Hepatic stellate cell (primary cell): ENCODE data around the gene EVI5.
"Not testable (repeated sequence)": the region's sequence is repeated elsewhere in the genome, so short reads cannot be mapped to it uniquely, and the experiment has no call there.

Experiments
- DNase-seq: peaks from one replicate; pipeline ENCODE4 v3.0.0; 2011; ENCODE audit warnings: low spot score

The EVI5 gene

DNA sequence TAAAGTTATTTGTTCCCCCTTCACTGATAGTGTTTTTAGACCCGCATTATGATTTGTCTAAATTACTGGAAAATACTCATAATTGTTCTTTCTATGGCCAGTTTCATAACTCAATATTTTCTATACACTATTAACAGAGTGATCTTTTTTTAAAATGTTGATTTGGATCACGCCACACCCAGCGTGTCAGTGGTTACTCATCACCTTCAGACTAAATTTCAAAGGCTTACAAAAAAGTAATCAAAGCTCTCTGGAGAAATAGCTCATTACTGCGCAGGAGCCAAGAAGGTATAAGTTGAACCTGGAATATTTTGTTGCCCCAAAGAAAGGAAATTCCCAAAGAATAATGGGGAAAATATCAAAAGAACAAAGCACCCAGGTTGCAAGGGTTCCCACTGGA, 104.9 kb downstream of the EVI5 start:
- DNase-seq = no peak

DNA sequence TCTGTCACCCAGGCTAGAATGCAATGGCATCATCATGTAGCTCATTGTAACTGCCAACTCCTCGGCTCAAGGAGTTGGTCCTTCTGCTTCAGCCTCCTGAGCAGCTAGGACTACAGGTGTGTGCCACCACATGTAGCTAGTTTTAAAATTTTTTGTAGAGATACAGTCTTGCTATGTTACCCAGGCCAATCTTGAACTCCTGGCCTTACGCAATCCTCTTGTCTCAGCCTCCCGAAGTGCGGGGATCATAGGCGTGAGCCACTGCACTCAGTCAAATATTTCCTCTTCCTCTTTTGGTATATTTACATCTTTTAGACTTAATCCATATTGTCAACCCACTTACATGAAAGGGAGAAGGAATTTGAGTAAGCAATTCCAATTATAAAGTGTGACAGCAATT, 121.1 kb downstream of the EVI5 start:
- DNase-seq = no peak

DNA sequence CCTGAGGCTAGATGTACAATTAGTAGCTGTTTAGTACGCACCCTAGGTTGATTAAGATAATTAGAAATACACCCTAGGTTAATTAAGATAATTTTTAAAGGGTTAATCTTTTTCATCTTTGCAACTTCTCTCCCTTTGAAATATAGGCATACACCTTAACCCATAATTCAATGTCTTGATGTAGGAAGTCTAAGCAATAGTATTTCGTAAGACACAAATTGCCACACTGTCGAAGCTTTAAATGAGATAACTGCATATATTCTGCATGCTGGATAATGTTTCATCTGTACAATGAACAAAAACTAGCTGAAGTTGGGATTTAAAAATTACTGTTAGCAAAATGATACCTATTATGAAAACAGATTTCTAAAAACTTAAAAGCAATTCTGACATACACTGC, 122.9 kb downstream of the EVI5 start:
- no peak for DNase-seq

DNA sequence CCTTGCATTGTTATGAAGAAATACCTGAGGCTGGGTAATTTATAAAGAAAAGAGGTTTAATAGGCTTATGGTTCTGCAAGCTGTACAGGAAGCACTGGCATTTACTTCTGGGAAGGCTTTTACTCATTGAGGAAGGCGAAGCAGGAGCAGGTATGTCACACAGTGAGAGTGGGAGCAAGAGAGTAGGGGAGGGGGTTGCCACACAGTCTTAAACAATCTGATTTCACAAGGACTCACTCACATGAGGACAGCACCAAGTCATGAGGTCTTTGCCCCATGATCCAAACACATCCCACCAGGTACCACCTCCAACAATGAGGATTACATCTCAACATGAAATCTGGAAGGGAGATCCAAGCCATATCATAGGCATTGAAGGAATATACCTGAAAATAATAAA, 127.2 kb downstream of the EVI5 start:
- no peak for DNase-seq

DNA sequence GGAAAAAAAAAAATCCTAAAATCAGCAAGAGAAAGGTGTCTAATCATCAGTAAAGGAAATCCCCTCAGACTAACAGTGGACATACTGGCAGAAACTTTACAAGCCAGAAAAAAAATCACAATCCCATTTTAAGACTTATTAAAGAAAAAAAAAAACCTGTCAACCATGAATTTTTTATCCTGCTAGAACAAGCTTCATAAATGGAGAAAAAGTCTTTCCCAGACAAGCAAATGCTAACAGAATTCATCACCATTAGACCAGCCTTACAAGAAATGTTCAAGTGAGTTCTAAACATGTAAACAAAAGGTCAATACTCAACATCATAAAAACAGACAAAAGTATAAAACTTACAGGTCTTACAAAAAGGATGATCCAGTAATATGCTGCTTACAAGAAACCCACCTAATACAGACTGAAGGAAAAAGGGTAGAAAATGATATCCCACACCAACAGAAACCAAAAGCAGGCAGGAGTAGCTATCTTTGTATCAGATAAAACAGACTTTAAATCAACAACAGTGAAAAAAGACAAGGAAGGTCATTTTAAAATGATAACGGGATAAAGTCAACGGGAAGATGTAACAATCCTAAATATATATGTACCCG, 129.6 kb downstream of the EVI5 start:
- no peak for DNase-seq

DNA sequence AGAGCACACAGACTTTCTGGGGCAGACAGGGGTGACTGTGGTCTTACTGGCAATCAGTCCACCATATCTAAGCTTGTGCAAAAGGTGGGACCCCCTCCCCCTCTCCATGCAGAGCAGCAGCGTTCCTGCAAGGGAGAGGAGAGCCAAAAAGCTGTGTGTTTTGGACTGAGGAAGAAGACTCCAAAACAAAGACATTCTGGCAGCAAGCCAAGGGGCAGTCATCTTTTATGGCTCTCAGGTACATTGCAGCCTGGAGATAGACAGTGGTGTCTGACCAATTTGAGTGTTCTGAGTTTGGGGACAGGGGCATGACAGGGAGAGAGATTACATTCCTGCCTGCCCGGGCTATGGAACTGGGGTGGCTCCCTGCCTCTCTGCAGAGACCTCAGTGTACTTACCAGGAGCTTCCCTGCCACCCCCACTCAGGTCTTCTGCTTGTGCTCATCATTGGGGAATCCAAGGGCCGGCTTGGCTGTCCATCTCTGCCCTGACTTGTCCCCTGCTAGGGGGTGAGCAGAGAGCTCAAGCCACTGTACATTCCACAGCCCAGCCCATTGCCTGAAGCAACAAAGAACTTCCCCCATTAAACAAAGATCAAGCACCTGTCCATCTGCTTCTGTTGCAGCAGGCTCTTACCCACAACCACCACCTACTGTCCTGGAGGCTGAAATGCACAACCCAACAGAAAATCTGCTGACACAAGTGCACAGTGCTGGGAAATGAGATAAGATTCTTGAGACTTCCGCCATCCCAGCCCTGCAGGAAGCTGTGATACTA, 131.1 kb downstream of the EVI5 start:
- no peak for DNase-seq

DNA sequence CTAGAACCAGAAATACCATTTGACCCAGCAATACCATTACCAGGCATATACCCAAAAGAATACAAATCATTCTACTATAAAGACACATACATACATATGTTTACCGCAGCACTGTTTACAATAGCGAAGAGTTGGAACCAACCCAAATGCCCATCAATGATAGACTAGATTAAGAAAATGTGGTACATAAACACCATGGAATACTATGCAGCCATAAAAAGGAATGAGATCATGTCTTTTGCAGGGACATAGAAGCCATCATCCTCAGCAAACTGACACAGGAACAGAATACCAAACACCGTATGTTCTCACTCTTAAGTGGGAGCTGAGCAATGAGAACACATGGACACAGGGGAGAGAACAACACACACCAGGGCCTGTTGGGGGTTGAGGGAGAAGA, 144.2 kb downstream of the EVI5 start:
- DNase-seq = not testable (repeated sequence)

DNA sequence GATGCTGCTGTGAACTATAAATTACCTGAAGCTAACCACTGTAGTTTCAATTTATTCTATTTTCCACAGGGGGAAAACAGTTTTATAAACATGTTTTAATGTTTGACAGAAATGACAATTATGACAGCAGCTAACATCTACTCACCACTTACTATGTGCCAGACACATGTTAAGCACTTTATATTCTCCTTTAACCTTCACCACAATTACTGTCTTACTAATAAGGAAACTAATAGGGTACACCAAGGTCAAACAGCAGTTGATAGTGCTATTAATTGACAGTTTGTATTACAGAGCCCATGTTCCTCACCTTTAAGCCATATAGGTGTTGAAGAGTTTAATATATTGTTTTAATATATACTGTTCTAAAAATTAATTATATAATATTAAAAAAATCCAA, 146.4 kb downstream of the EVI5 start:
- no peak for DNase-seq

DNA sequence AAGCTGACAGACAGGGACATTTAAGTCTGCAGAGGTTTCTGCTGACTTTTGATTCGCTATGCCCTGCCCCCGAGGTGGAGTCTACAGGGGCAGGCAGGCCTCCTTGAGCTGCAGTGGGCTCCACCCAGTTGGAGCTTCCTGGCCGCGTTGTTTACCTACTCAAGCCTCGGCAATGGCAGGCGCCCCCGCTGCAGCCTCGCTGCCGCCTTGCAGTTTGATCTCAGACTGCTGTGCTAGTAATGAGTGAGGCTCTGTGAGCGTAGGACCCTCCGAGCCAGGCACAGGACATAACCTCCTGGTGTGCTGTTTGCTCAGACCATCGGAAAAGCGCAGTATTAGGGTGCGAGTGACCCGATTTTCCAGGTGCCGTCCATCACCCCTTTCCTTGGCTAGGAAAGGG, 149.7 kb downstream of the EVI5 start:
- not testable (repeated sequence) for DNase-seq

DNA sequence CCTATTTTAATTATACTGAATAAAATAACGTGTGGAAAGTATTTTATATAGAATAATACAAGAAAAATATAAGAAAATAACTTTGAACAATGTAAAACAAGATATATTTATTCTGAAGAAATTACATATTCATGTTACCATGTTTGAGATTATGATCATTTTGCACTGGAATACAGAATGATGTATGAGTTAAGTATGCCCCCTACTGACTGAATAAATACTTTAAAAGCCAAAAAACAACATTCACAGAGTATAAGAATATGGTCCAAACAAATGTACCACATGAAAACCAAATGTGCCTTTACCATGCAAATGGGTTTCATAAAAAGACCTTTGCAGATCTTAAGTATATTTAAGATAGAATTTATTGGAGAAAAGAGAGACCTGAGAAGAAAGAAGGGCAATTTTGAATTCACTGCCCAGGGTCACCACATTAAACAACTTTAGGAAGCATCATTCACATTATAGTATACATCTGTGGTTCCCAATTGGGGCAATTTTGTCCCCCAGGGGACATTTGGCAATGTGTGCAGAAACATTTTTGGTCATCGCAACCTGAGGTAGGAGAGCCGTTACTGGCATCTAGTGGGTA, 161.6 kb downstream of the EVI5 start:
- no peak for DNase-seq

DNA sequence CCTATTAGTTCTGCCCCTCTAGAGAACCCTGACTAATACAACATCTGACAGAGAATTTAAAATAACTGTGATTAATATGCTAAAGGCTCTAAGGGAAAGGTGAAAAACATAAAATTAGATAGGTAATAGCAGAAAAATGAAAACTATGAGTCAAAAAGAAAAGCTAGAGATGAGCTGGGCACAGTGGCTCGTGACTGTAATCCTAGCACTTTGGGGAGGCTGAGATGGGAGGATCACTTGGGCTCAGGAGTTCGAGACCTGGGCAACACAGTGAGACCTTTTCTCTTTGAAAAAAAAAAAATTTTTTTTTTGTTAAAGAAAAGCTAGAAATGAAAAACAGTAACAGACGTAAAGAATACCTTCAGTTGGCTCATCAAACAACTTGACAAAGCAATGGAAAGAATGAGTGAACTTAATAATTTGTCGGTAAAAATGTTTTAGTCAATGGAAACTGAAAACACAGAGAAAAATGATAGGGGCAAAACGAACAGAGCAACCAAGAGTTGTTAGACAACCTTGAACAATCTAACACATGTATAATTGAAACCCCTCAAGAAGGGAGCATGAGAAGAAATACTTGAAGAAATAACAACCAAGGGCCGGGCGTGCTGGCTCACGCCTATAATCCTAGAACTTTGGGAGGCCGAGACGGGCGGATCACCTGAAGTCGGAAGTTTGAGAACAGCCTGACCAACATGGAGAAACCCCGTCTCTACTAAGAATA, 165.3 kb downstream of the EVI5 start:
- DNase-seq = no peak

DNA sequence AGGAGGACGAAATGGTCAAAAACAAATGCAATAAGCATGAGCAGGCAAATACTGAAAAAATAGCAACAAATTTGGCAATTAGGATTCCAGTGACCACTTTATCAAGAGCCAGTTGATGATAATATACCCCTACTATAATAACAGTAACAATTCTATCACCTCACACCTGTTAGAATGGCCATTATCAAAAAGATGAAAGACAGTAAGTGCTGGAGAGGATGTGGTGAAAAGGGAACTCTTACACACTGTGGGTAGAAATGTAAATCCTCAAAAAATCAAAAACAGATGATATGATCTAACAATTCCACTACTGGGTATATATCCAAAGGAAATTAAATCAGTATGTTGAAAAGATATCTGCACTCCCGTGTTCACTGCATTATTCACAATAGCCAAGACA, 183.9 kb downstream of the EVI5 start:
- DNase-seq = no peak

DNA sequence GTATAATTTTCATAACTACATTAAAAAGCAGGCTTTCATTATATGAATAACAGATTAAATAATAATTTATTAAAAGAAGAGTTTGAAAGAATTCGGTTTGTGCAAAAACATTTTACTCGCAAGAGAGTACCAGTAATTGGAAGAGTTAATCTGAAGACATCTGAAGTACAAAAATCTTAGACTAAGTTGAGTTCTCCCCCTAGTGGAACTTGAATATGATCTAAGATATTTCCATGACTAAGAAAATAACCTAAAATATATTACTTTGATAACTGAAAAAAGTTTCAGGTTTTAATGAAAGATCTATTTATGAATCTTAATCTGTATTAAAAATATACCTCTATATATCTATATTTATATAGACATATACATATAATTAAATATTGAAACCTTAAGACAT, 185.7 kb downstream of the EVI5 start:
- DNase-seq = peak; percentile 19

DNA sequence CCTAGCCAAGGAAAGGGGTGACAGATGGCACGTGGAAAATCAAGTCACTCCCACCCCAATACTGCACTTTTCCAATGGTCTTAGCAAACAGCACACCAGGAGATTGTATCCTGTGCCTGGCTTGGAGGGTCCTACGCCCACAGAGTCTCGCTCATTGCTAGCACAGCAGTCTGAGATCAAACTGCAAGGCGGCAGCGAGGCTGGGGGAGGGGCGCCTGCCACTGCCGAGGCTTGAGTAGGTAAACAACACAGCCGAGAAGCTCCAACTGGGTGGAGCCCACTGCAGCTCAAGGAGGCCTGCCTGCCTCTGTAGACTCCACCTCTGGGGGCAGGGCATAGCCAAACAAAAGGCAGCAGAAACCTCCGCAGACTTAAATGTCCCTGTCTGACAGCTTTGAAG, 195.5 kb downstream of the EVI5 start:
- DNase-seq = not testable (repeated sequence)

DNA sequence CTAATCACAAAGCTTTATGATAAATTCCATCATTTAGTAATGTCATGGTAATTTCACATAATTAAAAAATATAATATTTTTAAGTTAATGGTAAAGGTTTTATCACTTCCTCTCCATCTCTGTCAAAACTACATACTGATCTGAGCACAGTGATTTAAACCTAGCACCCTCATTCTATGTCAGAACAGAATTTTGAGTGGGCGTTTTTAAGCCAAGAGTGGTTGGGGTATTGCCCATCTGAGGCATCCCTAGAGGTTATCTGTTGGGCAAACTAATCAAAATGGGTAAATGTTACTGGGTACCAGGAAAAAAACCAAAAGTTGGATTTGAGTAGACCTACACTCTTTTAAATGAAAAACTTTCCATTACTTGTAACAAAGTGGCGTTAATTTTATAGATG, 197.5 kb downstream of the EVI5 start:
- no peak for DNase-seq

DNA sequence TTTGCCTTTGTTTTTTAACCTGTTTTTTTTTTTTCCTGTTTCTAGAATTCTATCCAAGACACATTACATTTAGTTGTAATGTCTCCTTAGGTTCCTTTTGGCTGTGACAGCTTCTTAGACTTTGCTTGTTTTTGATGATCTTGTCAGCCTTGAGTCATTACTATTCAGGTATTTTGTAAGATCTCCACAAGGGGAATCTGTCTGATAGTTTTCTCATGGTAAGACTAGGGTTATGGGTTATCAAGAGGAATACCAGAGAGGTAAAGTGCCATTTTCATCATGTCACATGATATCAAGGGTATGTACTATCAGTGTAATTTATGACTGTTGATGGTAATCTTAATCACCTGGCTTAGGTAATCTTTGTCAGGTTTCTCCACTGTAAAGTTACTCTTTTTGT, 199.1 kb downstream of the EVI5 start:
- no peak for DNase-seq

DNA sequence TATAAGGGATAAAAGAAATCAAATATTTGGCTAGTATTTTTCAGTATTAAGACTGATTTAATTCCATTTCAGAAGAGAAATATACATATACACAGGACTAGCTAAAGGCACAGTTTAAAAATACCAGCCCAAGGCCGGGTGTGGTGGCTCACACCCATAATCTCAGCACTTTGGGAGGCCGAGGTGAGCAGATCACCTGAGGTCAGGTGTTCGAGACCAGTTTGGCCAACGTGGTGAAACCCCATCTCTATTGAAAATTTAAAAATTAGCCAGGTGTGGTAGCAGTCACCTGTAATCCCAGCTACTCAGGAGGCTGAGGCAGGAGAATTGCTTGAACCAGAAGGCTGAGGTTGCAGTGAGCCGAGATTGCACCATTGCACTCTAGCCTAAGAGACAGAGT, 200.1 kb downstream of the EVI5 start:
- DNase-seq = not testable (repeated sequence)

DNA sequence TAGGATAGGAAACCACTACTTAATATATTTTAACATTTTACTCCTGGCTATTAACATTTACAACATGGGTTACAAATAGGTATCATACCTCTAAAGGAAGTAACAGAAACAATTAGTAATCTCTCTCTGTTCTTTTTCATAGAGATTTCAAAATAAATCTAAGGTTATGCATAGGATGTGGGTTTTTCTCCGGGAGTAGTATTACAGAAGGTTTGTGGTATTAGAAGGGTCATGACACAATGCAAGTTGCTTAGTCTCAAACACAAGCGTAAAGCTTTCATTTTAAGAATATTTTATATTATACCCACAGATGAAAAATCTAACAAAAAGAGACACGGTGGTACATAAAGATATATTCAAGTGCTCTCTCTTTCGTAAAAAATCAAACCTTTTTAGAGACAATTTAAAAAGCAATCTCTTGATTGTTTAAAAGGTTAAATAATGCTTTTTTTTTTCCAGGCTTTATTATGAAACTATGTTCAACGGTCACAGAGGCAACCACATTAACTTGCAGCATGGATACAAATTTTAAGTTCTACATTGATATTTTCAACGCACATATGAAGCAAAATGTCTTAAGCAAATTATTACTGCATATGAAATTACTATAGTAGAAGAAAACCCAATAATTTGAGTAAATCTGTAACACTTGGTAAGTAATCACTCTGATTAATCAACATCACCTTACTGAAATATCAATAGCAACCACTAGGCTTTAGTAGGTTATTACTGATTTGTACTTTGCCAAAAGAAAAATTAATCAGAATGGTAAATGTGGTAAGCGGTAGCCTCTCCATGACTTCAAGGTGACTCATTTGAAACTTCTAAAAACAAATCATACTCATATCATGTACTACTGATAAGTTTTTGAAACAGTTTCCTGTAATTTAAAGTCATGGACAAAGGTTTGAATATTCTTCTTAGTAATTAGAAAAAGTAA, 200.8 kb downstream of the EVI5 start:
- peak; percentile 19 for DNase-seq

DNA sequence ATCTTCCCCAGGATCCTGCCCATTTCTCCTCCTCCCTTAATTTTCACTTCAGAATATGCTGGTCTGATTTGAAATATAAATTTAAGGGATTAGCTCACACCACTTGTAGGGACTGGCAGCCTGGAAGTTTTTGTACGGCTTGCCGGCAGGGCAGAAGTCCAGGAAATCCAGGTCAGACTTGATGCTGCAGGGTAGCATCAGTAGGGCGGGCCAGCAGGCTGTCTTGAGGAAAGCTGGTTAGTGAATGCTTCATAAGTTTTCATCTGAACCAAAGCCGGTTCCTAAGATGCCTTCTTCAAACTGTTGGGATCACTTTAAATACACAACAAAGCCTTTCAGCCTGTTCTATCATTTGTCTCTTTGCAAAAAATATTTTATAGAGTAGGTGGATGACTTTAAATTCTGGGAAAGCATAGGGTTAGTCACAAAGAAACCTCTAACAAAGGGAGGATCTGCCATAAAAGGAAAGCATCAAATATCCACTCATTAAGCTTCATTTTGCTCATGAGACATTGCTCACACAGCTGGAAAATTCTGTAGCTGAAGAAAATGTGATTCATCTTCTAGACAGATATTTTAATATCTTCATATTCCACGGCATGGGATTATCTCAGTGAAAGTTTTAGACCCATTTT, 207.5 kb downstream of the EVI5 start:
- no peak for DNase-seq

DNA sequence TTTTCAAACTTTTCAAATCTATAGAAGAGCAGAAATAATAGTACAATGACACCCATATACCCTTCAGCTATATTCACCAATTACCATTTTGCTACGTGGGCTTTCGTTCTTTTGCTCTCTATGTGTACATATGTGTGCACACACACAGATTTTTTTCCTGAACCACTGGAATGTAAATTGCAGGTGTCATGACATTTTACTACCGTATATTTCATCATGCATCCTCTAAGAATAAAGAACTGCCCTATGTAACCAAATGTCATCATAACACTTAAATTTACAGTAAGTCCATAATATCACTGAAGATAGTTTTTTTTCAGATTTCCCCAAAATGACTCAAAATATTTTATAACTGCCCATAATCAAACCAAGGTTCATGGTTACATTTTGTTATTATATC, 209.8 kb downstream of the EVI5 start:
- no peak for DNase-seq

DNA sequence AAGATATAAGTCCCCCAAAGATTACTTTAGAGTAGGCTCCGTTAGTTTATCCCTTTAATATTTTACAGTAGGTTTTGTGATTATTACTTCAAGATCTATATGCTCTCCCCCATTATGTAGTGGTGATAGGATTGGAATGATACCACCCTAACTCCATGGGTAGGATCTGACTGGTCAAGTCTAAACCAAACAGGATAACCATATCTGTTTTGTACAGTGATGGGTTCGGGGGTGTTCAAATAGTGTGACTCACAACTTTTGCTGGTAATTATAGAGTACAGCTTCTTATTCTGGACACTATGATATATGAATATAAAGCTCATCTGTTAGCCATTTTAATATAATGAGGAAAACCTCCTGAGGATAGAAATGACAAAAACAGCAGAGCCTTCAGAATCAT, 212.4 kb downstream of the EVI5 start:
- no peak for DNase-seq
